Prostate gland (tissue), 2 donors: ENCODE results near the gene APOL4. TPM values are rescaled to one million over a fixed set of nuclear protein-coding genes. Genes with fewer than 3 reads are reported as not detected.
"Not testable (repeated sequence)": the region's sequence is repeated elsewhere in the genome, so short reads cannot be mapped to it uniquely, and the experiment has no call there.

ENCODE experiments used
- DNase-seq: peaks from one replicate; pipeline ENCODE4 v3.0.0-alpha.2; 2019; ENCODE audit warnings: low spot score
- H3K27ac ChIP-seq, 2 donors: fragments of 200-600 bp; sonication (generic); 2 replicates each; pipeline ENCODE4 v1.5.1; 2017 to 2019
- H3K27me3 ChIP-seq: fragments of 200-600 bp; sonication (generic); replicated peaks from 2 replicates; pipeline ENCODE4 v1.5.1; 2019; ENCODE audit not compliant: insufficient read depth
- H3K36me3 ChIP-seq, 2 donors: fragments of 200-600 bp; sonication (generic); 1 replicate in 1 of 2; 2 replicates in 1 of 2; pipeline versions ENCODE4 v1.5.1 to v1.8.1; 2017 to 2019
- H3K4me1 ChIP-seq: fragments of 200-600 bp; sonication (generic); replicated peaks from 2 replicates; pipeline ENCODE4 v1.5.1; 2019
- H3K4me3 ChIP-seq, 2 donors: fragments of 200-600 bp; sonication (generic); 2 replicates each; pipeline ENCODE4 v1.5.1; 2017 to 2019
- H3K9me3 ChIP-seq: fragments of 200-600 bp; sonication (generic); 2 replicates; pipeline ENCODE4 v1.5.1; 2017
- CTCF ChIP-seq, 4 experiments: fragments of 200-600 bp in 2 of 4; fragments of 450-650 bp in 2 of 4; sonication (generic) in 2 of 4; IDR thresholded peaks; 1 replicate in 3 of 4; 2 replicates in 1 of 4; pipeline ENCODE4 v1.5.1; 2016 to 2019; ENCODE audit warnings: antibody characterized with exemption in 4 of 4, mild to moderate bottlenecking in 2 of 4, moderate library complexity in 2 of 4
- POLR2A ChIP-seq: fragments of 450-650 bp; IDR thresholded peaks from one replicate; pipeline ENCODE4 v1.6.1; 2016; ENCODE audit warnings: antibody characterized with exemption, mild to moderate bottlenecking
- POLR2AphosphoS5 ChIP-seq: sonication (generic); formaldehyde crosslinking; IDR thresholded peaks from one replicate; pipeline ENCODE4 v1.6.1; 2017; ENCODE audit warnings: antibody characterized with exemption
- WGBS: methylation state at CpG from one replicate; pipeline ENCODE4 v1.1.5; 2018; 5-methylcytosine and 5-hydroxymethylcytosine counted together
- intact Hi-C: fragments of 100-400 bp; cut with DNase I; formaldehyde crosslinking; loops from one replicate; pipeline ENCODE4 v1.14.2; 2022
- total RNA-seq, 2 donors: library from RNA; depleted of rRNA; stranded (reverse); fragments of >200 nt; gene quantifications; one replicate each; pipeline ENCODE4 v1.1.0, GENCODE V29; 2016

Gene APOL4
- total RNA-seq, 2 donors from 2014 or later: 13.6 to 25.5 TPM

- intact Hi-C loops, H3K27me3 ChIP-seq, H3K9me3 ChIP-seq, DNase-seq, H3K36me3 ChIP-seq, H3K4me1 ChIP-seq: not testable (repeated sequence)
- TF ChIP-seq POLR2AphosphoS5: peak; percentile 77
- 48% methylated on average over 7 of the region's 7 CpGs for WGBS
- Histone ChIP-seq H3K4me3 (peak overlapping the region in 1 of 2 donors; percentile 2), H3K27ac (peak overlapping the region; percentile 62 to 68)
These were observed 1.8 kb upstream of the APOL4 start for GRCh38 chr22:36203441-36203840.

- H3K27me3 ChIP-seq, H3K9me3 ChIP-seq, H3K36me3 ChIP-seq, H3K4me1 ChIP-seq, intact Hi-C loops: not testable (repeated sequence)
- WGBS: 26% methylated on average over 8 of the region's 8 CpGs
- Histone ChIP-seq H3K4me3 (peak overlapping the region; percentile 0 to 2), H3K27ac (peak overlapping the region; percentile 62 to 68)
- DNase-seq: peak; percentile 59
- peak in 1 of 4 experiments; percentile 23 for TF ChIP-seq CTCF (IDR thresholded peaks at IDR 0.05)
These were observed 1.3 kb upstream of the APOL4 start for GRCh38 chr22:36202906-36203305.

- WGBS: no CpG with 5 or more reads among the region's 5 CpGs
- H3K27ac ChIP-seq, intact Hi-C loops: not testable (repeated sequence)
These were observed 584 bp downstream of the APOL4 start for GRCh38 chr22:36201025-36201424.

GRCh38 chr22:36199001-36199551 is 2.5 kb downstream of the APOL4 start:
- no peak for TF ChIP-seq POLR2A
- no peak for TF ChIP-seq POLR2AphosphoS5
- TF ChIP-seq CTCF (IDR thresholded peaks at IDR 0.05): no peak
- H3K9me3 ChIP-seq: no peaks in the 10 kb centered on the region
- no peak overlapping the region for H3K4me3 ChIP-seq
- H3K4me1 ChIP-seq: peaks cover 8% of the 10 kb centered on the region
- no peak for DNase-seq
- H3K27me3 ChIP-seq: no peaks in the 10 kb centered on the region
- intact Hi-C loops: loop anchor here (5.0 kb wide), 1 partner anchor 78 kb away; no protein-coding TSS in a partner anchor
- no peaks in the 10 kb centered on the region for H3K36me3 ChIP-seq
- peak overlapping the region in 1 of 2 donors; percentile 67 for H3K27ac ChIP-seq
- 74% methylated on average over 5 of the region's 5 CpGs for WGBS

More at GRCh38 chr22:36201025-36201424, 584 bp downstream of the APOL4 start:
- H3K9me3 ChIP-seq, H3K4me3 ChIP-seq, H3K4me1 ChIP-seq, DNase-seq, H3K36me3 ChIP-seq, H3K27me3 ChIP-seq: not testable (repeated sequence)

GRCh38 chr22:36198536-36198935 is 3.1 kb downstream of the APOL4 start:
- intact Hi-C loops: loop anchor here (5.0 kb wide), 1 partner anchor 79 kb away; no protein-coding TSS in a partner anchor
- H3K9me3 ChIP-seq: no peaks in the 10 kb centered on the region
- peaks cover 8% of the 10 kb centered on the region for H3K4me1 ChIP-seq
- no peak for DNase-seq
- H3K4me3 ChIP-seq: no peak overlapping the region
- H3K27me3 ChIP-seq: no peaks in the 10 kb centered on the region
- 63% methylated on average over 3 of the region's 3 CpGs for WGBS
- H3K36me3 ChIP-seq: no peaks in the 10 kb centered on the region
- TF ChIP-seq POLR2AphosphoS5 (no peak), CTCF (IDR thresholded peaks at IDR 0.05) (no peak), POLR2A (no peak)
- H3K27ac ChIP-seq: peak overlapping the region; percentile 67 to 69

- Histone ChIP-seq H3K9me3 (no peaks in the 10 kb centered on the region), H3K36me3 (no peaks in the 10 kb centered on the region), H3K27ac (peak overlapping the region; percentile 67 to 69), H3K4me3 (no peak overlapping the region), H3K27me3 (no peaks in the 10 kb centered on the region), H3K4me1 (peaks cover 8% of the 10 kb centered on the region)
- TF ChIP-seq POLR2AphosphoS5: no peak
- WGBS: 32% methylated on average over 8 of the region's 8 CpGs
- intact Hi-C loops: loop anchor here (5.0 kb wide), 1 partner anchor 80 kb away; no protein-coding TSS in a partner anchor
- no peak for DNase-seq
These were observed 4.0 kb downstream of the APOL4 start for GRCh38 chr22:36197514-36198146.
